GM19467 (cell line): Measurements from ENCODE around the gene ONECUT3.

Source experiments
- ATAC-seq: cut with Tn5 transposase; IDR thresholded peaks from one replicate; pipeline ENCODE4 v1.9.1; 2021; ENCODE audit warnings: mild to moderate bottlenecking, moderate library complexity; ENCODE audit not compliant: unreplicated experiment

ONECUT3 gene

DNA sequence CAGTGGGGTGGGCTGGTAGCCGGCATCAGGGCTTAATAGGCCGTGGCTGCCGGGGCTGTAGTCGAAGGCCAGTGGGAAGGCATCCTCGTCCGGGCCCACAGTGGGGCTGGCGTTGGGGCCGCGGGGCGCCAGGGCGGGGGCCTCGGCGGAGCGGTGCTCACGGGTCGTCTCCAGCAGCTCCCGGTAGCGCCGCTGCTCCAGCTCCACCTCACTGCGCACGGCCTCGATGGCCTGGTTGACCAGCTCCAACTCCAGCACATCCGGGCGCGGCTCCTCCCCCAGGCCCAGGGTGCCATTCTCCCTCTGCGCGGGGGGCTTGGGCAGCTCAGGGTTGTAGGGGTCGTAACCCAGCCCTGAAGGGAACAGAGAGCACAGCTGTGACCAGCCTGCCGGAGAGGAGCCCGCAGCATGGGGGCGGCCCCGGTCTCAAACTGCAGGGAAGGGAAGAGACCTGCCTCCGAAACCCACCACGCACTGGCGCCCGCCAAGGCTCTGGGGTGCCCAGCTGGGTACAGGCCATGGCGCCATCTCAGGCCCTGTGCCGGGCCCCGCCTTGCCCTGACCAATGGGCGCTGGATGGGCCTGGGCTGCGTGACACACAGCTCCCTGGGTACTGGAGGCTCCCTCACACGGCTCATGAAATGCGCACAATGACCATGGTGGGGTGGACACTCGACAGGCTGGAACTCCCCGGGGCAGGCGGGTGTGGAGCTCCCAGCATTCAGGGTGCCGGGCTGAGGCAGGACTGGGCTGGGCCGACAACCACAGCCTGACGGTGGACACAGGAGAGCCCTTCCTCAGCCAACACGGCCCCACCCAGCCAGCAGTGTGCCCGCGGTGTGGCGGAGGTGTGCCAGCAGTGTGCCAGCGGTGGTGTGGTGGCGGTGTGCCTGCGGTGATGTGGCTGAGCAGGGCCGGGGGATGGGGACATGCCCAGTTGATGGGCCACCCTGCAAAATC lies 75.3 kb downstream of the ONECUT3 start:
- no peak for ATAC-seq

DNA sequence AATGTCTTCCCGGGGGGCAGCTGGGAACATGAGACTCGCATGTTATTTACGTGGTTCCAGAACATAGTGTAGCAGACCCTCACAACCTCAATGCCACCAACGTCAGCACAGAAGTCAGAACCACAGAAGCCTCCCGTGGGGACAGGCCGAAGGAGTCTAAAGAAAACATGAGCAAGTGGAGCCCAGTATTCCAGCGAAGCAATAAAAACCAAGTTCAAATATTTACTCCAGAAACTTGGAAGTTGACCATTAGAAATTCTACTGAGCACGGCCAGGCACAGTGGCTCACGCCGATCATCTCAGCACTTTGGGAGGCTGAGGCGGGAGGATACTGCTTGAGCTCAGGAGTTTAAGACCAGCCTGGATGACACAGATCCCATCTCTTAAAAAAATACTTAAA lies 76.7 kb downstream of the ONECUT3 start:
- no peak for ATAC-seq

GRCh38 chr19:1830568-1830967 lies 77.3 kb downstream of the ONECUT3 start:
- ATAC-seq = no peak
